Activated T-cell treated with anti-CD3 and anti-CD28 coated beads, Interleukin-2, amount 50 U/mL, for 72 hours (primary cell): ENCODE measurements around the gene PAQR6. TPM values are rescaled to one million over a fixed set of nuclear protein-coding genes. Genes with fewer than 3 reads are reported as not detected.

Experiments
- ATAC-seq, 2 donors: fragments of 150-1000 bp; cut with Tn5 transposase; replicated peaks in 1 of 2; 2 replicates each; pipeline ENCODE4 v1.10.0; 2021; ENCODE audit warnings: moderate library complexity in 2 of 2, mild to moderate bottlenecking in 1 of 2
- DNase-seq, 2 donors: peaks; one replicate each; pipeline ENCODE4 v3.0.0; 2021 to 2022; ENCODE audit warnings: mixed read lengths in 1 of 2
- H3K27ac Mint-ChIP-seq: one replicate; pipeline ENCODE4 v1.8.0; 2022; ENCODE audit warnings: mild to moderate bottlenecking, moderate library complexity, mixed read lengths
- H3K27me3 Mint-ChIP-seq: one replicate; pipeline ENCODE4 v1.8.0; 2022; ENCODE audit warnings: low read depth, mixed read lengths
- H3K36me3 Mint-ChIP-seq, 2 donors: one replicate each; pipeline ENCODE4 v1.8.0; 2022; ENCODE audit warnings: mixed read lengths in 2 of 2, mild to moderate bottlenecking in 1 of 2; ENCODE audit not compliant: insufficient read depth in 2 of 2
- H3K4me1 Mint-ChIP-seq: one replicate; pipeline ENCODE4 v1.8.0; 2022; ENCODE audit warnings: low read depth, mixed read lengths
- H3K4me3 Mint-ChIP-seq, 2 donors: one replicate each; pipeline ENCODE4 v1.8.0; 2022; ENCODE audit warnings: mild to moderate bottlenecking in 2 of 2, mixed read lengths in 2 of 2, moderate library complexity in 2 of 2
- H3K9me3 Mint-ChIP-seq, 2 donors: one replicate each; pipeline ENCODE4 v1.8.0; 2022; ENCODE audit warnings: mixed read lengths in 2 of 2
- total RNA-seq, 2 donors: library from RNA; stranded (reverse); gene quantifications; one replicate each; pipeline ENCODE4 v1.2.3, GENCODE V29; 2022

Gene PAQR6
- total RNA-seq, 2 donors from 2014 or later, result 9.6 to 10.4 TPM

DNA sequence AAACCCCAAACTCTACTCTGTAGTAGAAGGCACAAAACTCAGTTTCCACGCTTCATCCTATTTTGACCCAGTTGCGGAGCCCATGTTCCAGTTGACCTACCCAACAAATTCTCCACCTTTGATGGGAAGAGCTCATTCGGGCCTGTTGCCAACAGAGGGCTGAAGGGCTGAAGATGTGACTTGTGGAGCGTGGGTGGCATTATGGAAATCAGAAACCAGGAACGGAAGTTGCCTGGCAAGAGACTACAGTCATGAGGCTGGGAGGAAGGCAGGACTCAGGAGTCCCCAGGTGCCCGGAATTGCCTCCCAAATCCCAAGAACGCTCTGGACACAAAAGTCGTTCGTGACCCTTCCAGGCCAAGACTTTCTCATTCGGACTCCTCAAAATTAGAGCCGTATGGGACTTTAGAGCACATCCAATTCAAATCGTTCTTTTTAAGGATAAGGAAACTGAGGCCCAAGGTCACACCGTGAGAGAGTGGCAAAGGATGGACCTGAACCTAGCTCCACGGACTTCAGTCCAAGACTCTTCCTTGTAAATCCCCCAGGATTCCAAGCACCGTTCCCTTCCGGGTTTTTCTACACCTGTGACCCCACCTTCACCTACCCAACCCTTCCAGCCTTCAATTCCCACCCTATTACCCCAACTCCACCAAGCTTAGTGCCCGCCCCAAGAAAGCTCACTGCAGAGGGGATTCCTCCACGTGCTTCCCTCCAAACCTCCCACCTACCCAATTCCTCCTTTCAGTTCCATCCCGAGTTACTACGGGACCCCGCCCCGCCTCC is 34.0 kb upstream of the PAQR6 start:
- H3K36me3 Mint-ChIP-seq, result peaks cover 11 to 27% of the 10 kb centered on the region in 2 donors
- no peaks in the 10 kb centered on the region for H3K27me3 Mint-ChIP-seq
- peak overlapping the region; percentile 99 for H3K27ac Mint-ChIP-seq
- peak in 1 of 2 donors; percentile 15 for ATAC-seq
- H3K4me1 Mint-ChIP-seq, result peaks cover 39% of the 10 kb centered on the region
- peak; percentile 27 to 30 for DNase-seq
- H3K4me3 Mint-ChIP-seq, result peak overlapping the region; percentile 98 to 99
- H3K9me3 Mint-ChIP-seq, result no peaks in the 10 kb centered on the region

DNA sequence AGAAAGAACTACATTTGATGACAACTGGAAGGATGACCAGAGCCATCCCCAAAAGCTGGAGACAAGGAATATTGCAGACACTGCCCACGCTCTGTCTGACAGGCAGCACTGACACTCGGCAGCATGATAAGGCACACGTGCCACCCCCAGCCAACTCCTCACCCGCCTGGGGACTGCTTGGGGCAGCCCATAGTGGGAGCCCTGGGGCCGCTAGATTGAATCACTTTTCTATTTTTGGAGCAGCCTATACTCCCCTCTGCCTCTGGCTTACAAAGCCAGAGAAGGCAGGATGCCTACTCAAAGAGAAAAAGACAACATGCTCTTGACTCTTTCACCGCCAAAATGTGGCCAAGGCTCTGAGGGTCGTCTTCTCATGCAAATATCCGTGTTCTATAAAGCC is 33.4 kb upstream of the PAQR6 start:
- ATAC-seq (peak; percentile 65 to 71), DNase-seq (peak; percentile 66 to 72)
- H3K36me3 Mint-ChIP-seq, result peaks cover 11 to 29% of the 10 kb centered on the region in 2 donors
- H3K4me1 Mint-ChIP-seq, result peaks cover 39% of the 10 kb centered on the region
- no peaks in the 10 kb centered on the region for H3K9me3 Mint-ChIP-seq
- H3K4me3 Mint-ChIP-seq, result peak overlapping the region; percentile 98 to 99
- no peaks in the 10 kb centered on the region for H3K27me3 Mint-ChIP-seq
- peak overlapping the region; percentile 99 for H3K27ac Mint-ChIP-seq

DNA sequence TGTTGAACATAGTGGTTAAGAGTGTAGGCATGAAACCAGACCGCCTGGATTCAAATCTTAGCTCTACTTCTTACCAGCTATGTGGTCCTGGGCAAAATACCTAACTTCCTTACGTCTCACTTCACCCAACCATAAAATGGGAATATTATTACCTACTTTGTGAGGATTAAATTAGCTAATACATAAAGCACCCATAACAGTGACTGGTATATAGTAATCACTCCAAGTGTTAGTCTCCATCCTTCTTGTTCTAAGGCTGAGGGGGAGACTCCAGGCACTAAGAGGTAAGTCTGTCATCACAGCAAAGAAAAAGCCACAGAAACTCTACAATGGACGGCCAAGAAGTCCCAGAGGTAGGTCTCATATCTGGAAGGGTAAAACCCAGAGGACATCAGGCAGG is 32.0 kb upstream of the PAQR6 start:
- H3K9me3 Mint-ChIP-seq, result no peaks in the 10 kb centered on the region
- peaks cover 11 to 34% of the 10 kb centered on the region in 2 donors for H3K36me3 Mint-ChIP-seq
- no peaks in the 10 kb centered on the region for H3K27me3 Mint-ChIP-seq
- no peak overlapping the region for H3K27ac Mint-ChIP-seq
- H3K4me1 Mint-ChIP-seq, result peaks cover 39% of the 10 kb centered on the region
- DNase-seq, result no peak
- no peak overlapping the region for H3K4me3 Mint-ChIP-seq
- ATAC-seq, result no peak

DNA sequence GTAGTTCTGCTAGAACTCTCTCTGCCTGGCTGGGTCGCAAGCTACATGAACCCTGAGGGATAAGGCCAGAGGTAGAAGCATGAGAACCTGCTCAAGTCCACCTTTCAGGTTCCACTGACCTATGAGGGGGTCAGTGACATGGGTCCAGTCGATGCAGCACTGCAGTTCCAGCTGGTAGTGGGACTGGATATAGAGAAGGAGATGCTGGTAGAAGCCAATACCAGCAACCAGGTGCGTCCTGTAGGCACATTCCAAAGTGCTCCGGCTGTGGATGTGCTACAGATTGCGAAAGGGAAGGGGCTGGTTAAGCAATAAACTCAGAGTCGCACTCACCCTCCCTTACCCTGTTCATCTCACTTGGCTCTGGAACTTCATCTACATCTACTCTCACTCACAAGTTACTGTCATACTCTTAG is 29.1 kb upstream of the PAQR6 start:
- Mint-ChIP-seq H3K36me3 (peaks cover 12 to 46% of the 10 kb centered on the region in 2 donors), H3K27me3 (no peaks in the 10 kb centered on the region), H3K27ac (no peak overlapping the region), H3K9me3 (no peaks in the 10 kb centered on the region), H3K4me3 (no peak overlapping the region), H3K4me1 (peaks cover 22% of the 10 kb centered on the region)
- DNase-seq (no peak), ATAC-seq (no peak)

DNA sequence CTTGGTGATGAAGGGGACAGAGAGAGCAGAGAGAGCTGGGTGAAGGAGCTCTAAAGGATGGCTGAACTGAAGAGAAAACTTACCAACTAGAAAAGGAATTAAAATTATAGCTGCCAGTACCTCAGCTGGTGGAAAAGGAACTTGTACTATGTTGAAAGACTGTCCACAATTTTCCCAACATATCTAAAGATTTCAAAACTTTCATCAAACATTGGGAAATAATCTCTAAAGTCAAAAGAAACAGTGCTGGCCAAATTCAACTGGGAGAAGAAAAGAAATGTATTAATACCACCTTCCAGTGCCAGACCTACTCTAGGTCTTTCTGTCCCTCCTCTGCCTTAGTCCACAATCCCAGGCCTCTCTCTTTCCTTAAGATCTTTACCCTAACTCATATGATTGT is 28.7 kb upstream of the PAQR6 start:
- H3K4me3 Mint-ChIP-seq, result no peak overlapping the region

DNA sequence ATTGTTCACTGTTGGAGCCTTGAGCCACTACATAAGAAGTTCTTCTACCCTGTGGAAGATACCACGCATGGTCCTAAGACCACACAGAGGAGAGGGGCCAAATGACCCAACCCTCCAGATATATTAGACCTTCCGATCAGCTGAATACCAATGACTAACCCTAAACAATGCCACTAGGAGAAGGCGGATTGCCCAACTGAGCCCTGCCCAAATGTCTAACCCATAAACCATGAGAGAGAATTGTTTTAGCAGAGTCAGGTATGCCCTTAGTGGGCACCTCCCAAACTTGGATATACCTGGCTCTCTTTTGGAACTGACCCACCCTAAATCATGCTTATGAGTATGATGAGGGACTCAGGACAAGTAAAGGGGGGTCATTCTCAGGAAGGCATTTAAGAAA is 22.5 kb upstream of the PAQR6 start:
- Mint-ChIP-seq H3K4me3 (no peak overlapping the region), H3K27ac (no peak overlapping the region), H3K9me3 (no peaks in the 10 kb centered on the region), H3K27me3 (no peaks in the 10 kb centered on the region), H3K36me3 (peaks cover 13 to 46% of the 10 kb centered on the region in 2 donors), H3K4me1 (no peaks in the 10 kb centered on the region)
- DNase-seq (no peak), ATAC-seq (no peak)

More for the DNA sequence above, 28.7 kb upstream of the PAQR6 start:
- Mint-ChIP-seq H3K27ac (no peak overlapping the region), H3K27me3 (no peaks in the 10 kb centered on the region), H3K36me3 (peaks cover 12 to 46% of the 10 kb centered on the region in 2 donors), H3K4me1 (peaks cover 20% of the 10 kb centered on the region), H3K9me3 (no peaks in the 10 kb centered on the region)
- ATAC-seq (no peak), DNase-seq (no peak)

DNA sequence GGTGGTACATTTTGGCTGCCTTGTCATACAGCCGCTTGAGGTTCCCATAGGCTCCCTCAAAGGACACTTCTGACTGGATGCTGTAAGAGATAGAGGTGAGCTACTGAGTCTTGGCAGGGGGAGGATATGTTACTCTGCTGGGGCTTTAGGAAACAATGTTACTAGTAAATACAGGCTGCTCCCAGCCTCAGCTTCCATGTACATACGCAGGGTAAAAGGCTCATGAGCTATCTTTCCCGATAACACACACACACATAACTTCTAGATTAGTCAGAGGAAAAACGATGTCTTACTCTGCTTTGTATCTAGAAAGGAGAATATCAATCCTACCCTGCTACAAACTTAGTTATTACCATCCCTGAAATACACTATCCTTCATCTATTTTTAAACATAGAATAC is 20.5 kb upstream of the PAQR6 start:
- Mint-ChIP-seq H3K4me3 (no peak overlapping the region), H3K36me3 (peaks cover 19 to 44% of the 10 kb centered on the region in 2 donors), H3K27me3 (no peaks in the 10 kb centered on the region), H3K9me3 (no peaks in the 10 kb centered on the region), H3K27ac (no peak overlapping the region), H3K4me1 (no peaks in the 10 kb centered on the region)
- DNase-seq, result no peak
- no peak for ATAC-seq

DNA sequence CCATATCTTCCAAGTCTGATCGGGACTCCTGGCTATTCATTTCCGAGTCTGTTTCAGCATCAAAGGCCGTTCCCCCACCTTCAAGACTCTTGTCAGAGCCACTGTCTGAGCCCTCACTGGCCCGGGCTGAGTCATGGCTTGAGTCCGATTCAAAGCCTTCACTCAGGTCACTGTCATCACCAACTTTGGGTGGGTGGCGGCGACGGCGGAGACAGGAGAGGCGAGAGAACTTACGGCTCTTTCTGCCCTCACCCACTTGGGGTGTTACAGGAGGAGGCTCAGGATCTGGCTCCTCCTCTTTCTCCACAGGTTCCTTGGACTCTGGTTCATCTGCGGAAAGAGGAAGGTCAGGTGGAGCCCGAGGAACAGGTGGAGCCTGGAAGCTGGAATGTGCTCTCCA is 18.2 kb upstream of the PAQR6 start:
- Mint-ChIP-seq H3K4me3 (no peak overlapping the region), H3K4me1 (no peaks in the 10 kb centered on the region), H3K9me3 (no peaks in the 10 kb centered on the region), H3K27ac (no peak overlapping the region), H3K36me3 (peaks cover 17 to 43% of the 10 kb centered on the region in 2 donors), H3K27me3 (no peaks in the 10 kb centered on the region)
- DNase-seq, result no peak
- ATAC-seq, result no peak

DNA sequence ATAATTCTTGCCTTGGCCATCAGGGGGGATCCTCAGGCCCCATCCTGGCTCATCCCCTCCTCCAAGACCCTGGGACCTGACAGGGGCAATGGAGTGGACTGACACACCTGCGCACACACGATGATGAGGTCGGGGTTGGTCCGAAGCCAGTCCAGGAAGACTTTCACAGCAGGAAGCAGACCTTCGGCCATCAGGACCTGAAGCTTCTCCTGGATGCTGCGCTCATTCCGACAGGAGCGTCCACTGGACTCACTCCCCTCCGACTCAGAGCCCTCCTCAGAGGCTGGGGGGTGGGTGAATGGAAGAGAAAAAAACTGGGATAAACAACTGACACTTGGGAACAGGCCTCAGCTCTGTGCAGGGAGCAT is 15.4 kb upstream of the PAQR6 start:
- no peaks in the 10 kb centered on the region for H3K4me1 Mint-ChIP-seq
- H3K36me3 Mint-ChIP-seq, result peaks cover 22 to 51% of the 10 kb centered on the region in 2 donors
- ATAC-seq, result no peak
- H3K27ac Mint-ChIP-seq, result no peak overlapping the region
- H3K27me3 Mint-ChIP-seq, result no peaks in the 10 kb centered on the region
- H3K4me3 Mint-ChIP-seq, result no peak overlapping the region
- H3K9me3 Mint-ChIP-seq, result no peaks in the 10 kb centered on the region
- no peak for DNase-seq

DNA sequence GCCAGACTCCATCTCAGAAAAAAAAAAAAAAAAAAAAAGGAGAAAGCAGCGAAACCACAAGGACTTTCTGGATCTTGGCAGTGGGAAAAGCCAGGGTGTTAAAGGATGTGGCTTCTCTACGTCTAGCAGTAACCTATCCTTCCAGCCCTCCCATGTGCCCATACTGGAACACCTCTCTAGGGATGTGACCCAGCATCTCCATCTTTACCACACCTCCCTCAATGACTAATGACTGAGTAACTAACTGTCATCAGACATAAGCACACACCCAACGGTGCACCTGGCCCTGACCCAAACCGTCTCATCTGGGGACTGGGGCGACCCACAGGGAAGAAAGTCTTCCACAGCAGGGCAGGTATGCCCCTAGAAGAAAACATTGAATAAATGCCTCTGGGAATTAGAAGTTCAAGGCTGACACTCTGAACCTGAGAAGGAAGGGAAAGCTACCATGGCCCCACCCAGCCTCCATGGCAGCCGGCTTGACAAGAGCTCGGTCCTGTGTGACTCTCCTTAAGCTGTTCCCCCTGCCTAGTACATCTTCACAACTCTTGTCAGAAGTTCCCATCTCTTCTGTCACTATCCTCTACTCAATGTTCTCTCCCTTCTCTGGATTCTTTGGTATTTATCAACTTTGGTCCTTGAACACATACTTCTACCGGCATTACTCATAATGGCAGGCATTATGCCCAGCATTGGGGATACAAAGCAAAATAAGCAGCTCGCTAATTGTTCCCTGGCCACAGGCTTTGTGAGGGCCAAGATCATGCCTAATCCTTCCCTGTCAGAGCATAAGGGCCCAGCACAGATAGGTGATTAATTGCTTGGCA is 14.8 kb upstream of the PAQR6 start:
- Mint-ChIP-seq H3K4me1 (no peaks in the 10 kb centered on the region), H3K27me3 (no peaks in the 10 kb centered on the region), H3K9me3 (no peaks in the 10 kb centered on the region), H3K4me3 (no peak overlapping the region), H3K27ac (peak overlapping the region; percentile 3), H3K36me3 (peaks cover 22 to 53% of the 10 kb centered on the region in 2 donors)
- DNase-seq (no peak), ATAC-seq (peak; percentile 72 to 74)

DNA sequence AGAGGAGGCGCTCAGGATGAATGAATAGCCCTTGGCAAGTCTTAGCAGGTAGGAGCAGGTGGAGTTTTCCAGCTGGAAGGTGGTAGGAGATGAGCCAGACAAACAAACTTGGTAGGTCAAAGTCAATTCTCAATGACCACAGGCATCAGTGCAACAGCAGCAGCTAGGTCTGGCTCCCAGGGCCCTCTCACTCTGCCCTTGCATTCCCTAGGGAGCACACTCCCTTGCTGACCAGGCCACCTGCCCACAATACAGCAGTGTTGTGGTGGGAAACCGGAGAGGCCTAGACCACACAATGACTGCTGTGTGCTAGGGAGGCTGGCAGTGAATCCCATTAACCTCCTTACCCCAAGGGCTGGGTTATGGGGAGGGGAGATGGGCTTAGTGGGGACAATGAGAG is 13.0 kb upstream of the PAQR6 start:
- no peak for ATAC-seq
- Mint-ChIP-seq H3K9me3 (no peaks in the 10 kb centered on the region), H3K27ac (no peak overlapping the region), H3K4me3 (no peak overlapping the region), H3K36me3 (peaks cover 17 to 39% of the 10 kb centered on the region in 2 donors), H3K4me1 (no peaks in the 10 kb centered on the region), H3K27me3 (no peaks in the 10 kb centered on the region)
- DNase-seq, result no peak

DNA sequence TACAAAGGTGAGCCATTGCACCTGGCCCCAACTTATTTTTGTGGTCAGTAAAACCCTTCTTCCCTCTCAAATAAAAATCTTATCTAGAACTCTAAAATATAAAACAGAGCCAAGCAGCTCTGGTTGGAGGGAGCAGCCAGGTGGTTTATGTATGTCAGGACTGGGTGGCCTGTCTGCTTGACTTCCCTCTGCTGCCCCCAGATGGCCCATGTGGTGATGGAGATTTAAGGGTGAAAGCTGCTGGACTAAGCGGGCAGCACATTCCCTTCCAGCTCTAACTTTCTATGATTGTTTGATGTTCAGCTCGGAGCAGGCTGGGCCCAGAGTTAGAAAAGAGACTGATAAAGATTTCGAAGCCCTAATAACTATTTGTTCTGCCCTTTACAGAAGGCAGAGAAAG is 11.9 kb upstream of the PAQR6 start:
- Mint-ChIP-seq H3K27me3 (no peaks in the 10 kb centered on the region), H3K27ac (peak overlapping the region; percentile 44), H3K36me3 (peaks cover 14 to 31% of the 10 kb centered on the region in 2 donors), H3K4me3 (no peak overlapping the region), H3K9me3 (no peaks in the 10 kb centered on the region), H3K4me1 (no peaks in the 10 kb centered on the region)
- ATAC-seq, result no peak
- no peak for DNase-seq

DNA sequence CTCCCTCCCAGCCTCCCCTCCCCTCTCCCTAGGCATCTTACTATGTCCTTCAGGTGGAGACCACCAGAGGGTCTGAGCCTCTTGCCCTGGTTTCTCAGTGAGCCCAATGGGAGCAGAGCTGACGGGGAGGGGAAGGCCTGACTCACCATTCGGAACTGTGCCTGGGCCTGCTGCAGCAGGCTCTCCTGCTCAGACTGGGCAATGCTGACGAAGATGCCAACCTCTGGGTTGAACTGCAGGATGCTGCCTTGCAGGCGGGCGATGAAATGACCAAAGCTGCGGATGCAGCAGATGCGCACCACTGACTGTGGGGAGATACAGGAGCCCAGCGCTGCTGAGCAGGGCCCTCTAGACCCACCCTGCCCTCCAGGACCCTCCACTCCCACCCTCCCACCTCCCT is 11.0 kb upstream of the PAQR6 start:
- DNase-seq, result no peak
- no peak for ATAC-seq
- no peak overlapping the region for H3K27ac Mint-ChIP-seq
- H3K27me3 Mint-ChIP-seq, result no peaks in the 10 kb centered on the region
- peaks cover 10 to 32% of the 10 kb centered on the region in 2 donors for H3K36me3 Mint-ChIP-seq
- no peak overlapping the region for H3K4me3 Mint-ChIP-seq
- H3K9me3 Mint-ChIP-seq, result no peaks in the 10 kb centered on the region
- H3K4me1 Mint-ChIP-seq, result no peaks in the 10 kb centered on the region
